Immature natural killer cell (primary cell): ENCODE data around the gene AGPAT3. TPM values are rescaled to one million over a fixed set of nuclear protein-coding genes. Genes with fewer than 3 reads are reported as not detected.
A peak's percentile ranks its signal among the peaks of the same experiment; 100 is the strongest.

Source experiments
- DNase-seq, 3 donors: peaks; one replicate each; pipeline ENCODE4 v3.0.0; 2022; ENCODE audit warnings: mixed read lengths in 1 of 3
- H3K27ac Mint-ChIP-seq, 6 donors: one replicate each; pipeline ENCODE4 v1.8.0; 2020; ENCODE audit warnings: mixed read lengths in 6 of 6, mild to moderate bottlenecking in 5 of 6, inconsistent platforms in 4 of 6, moderate library complexity in 3 of 6
- H3K27me3 Mint-ChIP-seq, 3 donors: one replicate each; pipeline ENCODE4 v1.8.0; 2020 to 2021; ENCODE audit warnings: low read depth in 3 of 3, mild to moderate bottlenecking in 3 of 3, mixed read lengths in 3 of 3, moderate library complexity in 3 of 3, inconsistent platforms in 1 of 3
- H3K36me3 Mint-ChIP-seq, 3 donors: one replicate each; pipeline ENCODE4 v1.8.0; 2020; ENCODE audit warnings: mixed read lengths in 3 of 3, inconsistent platforms in 2 of 3, mild to moderate bottlenecking in 2 of 3
- H3K4me1 Mint-ChIP-seq, 2 donors: one replicate each; pipeline ENCODE4 v1.8.0; 2020; ENCODE audit warnings: inconsistent platforms in 2 of 2, mild to moderate bottlenecking in 2 of 2, mixed read lengths in 2 of 2, moderate library complexity in 1 of 2
- H3K4me3 Mint-ChIP-seq, 5 donors: one replicate each; pipeline ENCODE4 v1.8.0; 2020; ENCODE audit warnings: mild to moderate bottlenecking in 5 of 5, mixed read lengths in 5 of 5, inconsistent platforms in 3 of 5, moderate library complexity in 3 of 5
- H3K9me3 Mint-ChIP-seq, 6 donors: one replicate each; pipeline ENCODE4 v1.8.0; 2020; ENCODE audit warnings: mild to moderate bottlenecking in 6 of 6, mixed read lengths in 6 of 6, inconsistent platforms in 4 of 6, moderate library complexity in 3 of 6
- polyA plus RNA-seq, 3 donors: library from polyadenylated mRNA; unstranded; fragments of 300-500 nt; fragmentation: Illumina TruSeq; gene quantifications; one replicate each; pipeline ENCODE4 v1.2.3, GENCODE V29; 2021

The AGPAT3 gene
- polyA plus RNA-seq, 3 donors from 2014 or later, result 5.6 to 11.8 (median 9.5) TPM

DNA sequence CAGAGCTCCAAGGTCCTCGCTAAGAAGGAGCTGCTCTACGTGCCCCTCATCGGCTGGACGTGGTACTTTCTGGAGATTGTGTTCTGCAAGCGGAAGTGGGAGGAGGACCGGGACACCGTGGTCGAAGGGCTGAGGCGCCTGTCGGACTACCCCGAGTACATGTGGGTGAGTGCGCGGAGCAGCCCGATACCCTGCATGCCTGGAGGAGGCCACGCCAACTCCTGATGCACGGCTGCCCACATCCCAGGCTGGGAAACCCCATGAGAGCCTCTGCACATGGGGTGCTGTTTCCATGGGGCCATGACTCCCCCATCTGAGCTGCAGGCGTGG, 104.1 kb downstream of the AGPAT3 start:
- H3K9me3 Mint-ChIP-seq, result no peaks in the 10 kb centered on the region
- peaks cover 0 to 2% (median 0%) of the 10 kb centered on the region in 3 donors for H3K27me3 Mint-ChIP-seq
- H3K4me1 Mint-ChIP-seq, result peaks cover 2 to 4% of the 10 kb centered on the region in 2 donors
- H3K27ac Mint-ChIP-seq, result no peak overlapping the region
- DNase-seq, result no peak
- no peak overlapping the region for H3K4me3 Mint-ChIP-seq
- H3K36me3 Mint-ChIP-seq, result peaks cover 0 to 12% (median 8%) of the 10 kb centered on the region in 3 donors

DNA sequence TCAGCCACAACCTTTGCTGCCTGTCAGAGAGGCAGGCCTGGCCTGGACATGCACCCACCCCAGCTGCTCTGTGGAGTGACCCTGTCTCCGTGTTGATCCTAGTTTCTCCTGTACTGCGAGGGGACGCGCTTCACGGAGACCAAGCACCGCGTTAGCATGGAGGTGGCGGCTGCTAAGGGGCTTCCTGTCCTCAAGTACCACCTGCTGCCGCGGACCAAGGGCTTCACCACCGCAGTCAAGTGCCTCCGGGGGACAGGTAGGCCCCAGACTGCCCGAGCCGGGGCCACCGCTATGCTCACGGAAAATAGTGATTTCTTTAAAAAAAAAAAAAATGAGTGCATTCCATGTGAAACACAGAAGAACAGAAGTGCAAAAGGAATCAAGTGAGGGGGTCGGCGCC, 105.5 kb downstream of the AGPAT3 start:
- Mint-ChIP-seq H3K36me3 (peaks cover 0 to 12% (median 8%) of the 10 kb centered on the region in 3 donors), H3K27ac (no peak overlapping the region), H3K9me3 (no peaks in the 10 kb centered on the region), H3K4me3 (no peak overlapping the region), H3K4me1 (peaks cover 10 to 17% of the 10 kb centered on the region in 2 donors), H3K27me3 (peaks cover 0 to 2% (median 0%) of the 10 kb centered on the region in 3 donors)
- no peak for DNase-seq

DNA sequence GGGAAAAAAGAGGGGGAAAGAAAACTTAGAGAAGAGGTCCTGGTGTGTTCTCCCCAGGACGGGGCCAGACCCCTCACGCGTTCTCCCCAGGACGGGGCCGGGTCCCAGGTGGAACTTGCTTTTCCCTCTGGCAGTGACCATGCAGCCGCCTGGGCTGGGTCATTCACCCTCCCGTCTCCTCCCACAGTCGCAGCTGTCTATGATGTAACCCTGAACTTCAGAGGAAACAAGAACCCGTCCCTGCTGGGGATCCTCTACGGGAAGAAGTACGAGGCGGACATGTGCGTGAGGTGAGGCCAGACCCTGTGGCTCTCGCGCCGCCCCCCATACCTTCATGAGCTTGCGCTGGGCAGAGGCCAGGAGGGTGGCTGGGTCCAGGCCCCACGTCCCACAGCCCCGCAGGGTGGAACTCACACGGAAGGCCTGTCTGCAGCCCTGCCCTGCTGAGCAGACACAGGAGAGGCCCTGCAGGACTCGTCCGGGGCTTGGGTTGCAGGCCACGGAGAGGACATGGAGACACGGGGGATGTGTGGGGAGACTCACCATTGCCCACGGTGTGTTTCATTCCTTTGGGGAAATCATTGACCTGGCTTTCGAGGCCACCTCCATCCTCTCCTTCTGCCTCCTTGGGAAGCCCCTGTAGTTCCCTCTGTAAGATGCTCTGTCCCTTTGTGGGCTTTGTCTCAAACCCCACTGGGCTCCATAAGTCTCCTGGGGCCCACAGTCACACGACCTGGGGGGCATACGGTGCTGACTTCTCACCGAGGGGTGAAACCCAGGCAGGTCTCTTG, 106.4 kb downstream of the AGPAT3 start:
- Mint-ChIP-seq H3K27ac (no peak overlapping the region), H3K4me3 (no peak overlapping the region), H3K9me3 (no peaks in the 10 kb centered on the region), H3K4me1 (peaks cover 10 to 17% of the 10 kb centered on the region in 2 donors), H3K27me3 (peaks cover 0 to 2% (median 0%) of the 10 kb centered on the region in 3 donors), H3K36me3 (peaks cover 0 to 12% (median 8%) of the 10 kb centered on the region in 3 donors)
- no peak for DNase-seq

DNA sequence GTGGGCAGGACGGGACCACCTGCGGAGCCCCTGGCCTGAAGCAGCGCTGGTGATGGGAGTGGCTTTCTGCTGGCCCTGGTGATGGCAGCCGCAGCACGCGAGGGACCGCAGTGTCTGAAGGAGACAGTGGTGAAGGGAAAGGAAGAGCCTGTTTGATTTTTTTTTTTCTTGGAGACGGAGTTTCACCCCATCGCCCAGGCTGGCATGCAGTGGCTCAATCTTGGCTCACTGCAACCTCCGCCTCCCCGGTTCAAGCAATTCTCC, 106.9 kb downstream of the AGPAT3 start:
- Mint-ChIP-seq H3K36me3 (peaks cover 0 to 12% (median 8%) of the 10 kb centered on the region in 3 donors), H3K9me3 (no peaks in the 10 kb centered on the region), H3K4me3 (no peak overlapping the region), H3K27ac (no peak overlapping the region), H3K27me3 (peaks cover 0 to 2% (median 0%) of the 10 kb centered on the region in 3 donors), H3K4me1 (peaks cover 10 to 17% of the 10 kb centered on the region in 2 donors)
- no peak for DNase-seq

DNA sequence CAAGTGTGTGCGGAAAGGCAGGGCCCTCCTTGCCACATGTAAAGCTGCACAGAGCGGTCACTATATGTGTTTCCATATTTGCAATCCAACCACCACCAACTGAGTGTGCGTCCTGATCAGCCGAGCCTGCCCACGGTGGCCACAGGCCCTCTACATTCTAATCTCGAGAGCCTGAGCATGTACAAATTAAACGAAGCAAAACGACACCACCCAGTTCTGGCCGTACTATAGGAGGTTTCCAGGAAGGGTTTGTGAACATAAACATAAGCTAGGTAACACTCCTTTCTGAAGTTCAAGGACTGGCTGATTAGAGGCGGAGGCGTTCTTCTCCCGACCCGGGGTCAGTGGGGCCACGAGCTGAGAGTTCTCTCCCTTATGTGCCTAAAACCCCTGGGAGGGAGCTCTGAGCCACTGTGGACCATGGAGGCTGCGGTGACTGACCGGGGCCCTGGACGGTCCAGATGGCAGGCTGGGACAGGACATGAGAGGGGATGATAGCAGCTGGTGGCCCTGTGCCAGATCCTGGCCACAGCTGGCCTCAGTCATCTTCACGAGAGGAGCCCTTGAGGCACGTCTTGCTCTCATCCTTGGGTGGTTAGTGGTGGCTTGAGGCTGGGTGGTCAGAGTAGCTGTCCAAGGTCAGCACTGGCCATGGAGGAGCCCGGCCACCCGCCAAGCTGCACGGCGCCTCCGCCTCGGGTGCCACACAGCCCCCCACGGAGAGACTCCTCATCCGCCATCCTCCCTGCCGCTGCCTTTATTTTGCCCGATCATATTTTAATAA, 108.0 kb downstream of the AGPAT3 start:
- Mint-ChIP-seq H3K27ac (peak overlapping the region in 1 of 6 donors; percentile 28), H3K27me3 (peaks cover 0 to 2% (median 0%) of the 10 kb centered on the region in 3 donors), H3K9me3 (no peaks in the 10 kb centered on the region), H3K4me1 (peaks cover 12 to 17% of the 10 kb centered on the region in 2 donors), H3K36me3 (peaks cover 0 to 6% (median 4%) of the 10 kb centered on the region in 3 donors), H3K4me3 (no peak overlapping the region)
- DNase-seq, result no peak

DNA sequence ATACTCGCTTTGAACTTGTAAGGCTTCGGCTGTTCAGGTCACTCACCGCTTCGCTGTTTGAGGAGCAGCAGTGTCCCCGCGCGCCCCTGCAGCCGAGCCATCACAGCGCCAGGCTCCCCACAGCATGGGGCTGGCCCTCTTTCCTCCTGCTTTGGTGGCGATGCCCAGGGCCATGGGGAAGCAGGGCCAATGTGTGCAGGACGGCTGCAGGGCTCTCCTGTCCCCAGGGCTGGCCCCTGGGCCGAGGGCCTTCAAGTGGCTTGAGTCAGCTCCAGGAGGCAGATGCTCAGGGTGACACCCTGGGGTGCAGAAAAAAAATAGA, 108.6 kb downstream of the AGPAT3 start:
- Mint-ChIP-seq H3K36me3 (peaks cover 0 to 6% (median 4%) of the 10 kb centered on the region in 3 donors), H3K9me3 (no peaks in the 10 kb centered on the region), H3K27ac (no peak overlapping the region), H3K27me3 (peaks cover 0 to 2% (median 0%) of the 10 kb centered on the region in 3 donors), H3K4me1 (peaks cover 14 to 17% of the 10 kb centered on the region in 2 donors), H3K4me3 (no peak overlapping the region)
- no peak for DNase-seq

DNA sequence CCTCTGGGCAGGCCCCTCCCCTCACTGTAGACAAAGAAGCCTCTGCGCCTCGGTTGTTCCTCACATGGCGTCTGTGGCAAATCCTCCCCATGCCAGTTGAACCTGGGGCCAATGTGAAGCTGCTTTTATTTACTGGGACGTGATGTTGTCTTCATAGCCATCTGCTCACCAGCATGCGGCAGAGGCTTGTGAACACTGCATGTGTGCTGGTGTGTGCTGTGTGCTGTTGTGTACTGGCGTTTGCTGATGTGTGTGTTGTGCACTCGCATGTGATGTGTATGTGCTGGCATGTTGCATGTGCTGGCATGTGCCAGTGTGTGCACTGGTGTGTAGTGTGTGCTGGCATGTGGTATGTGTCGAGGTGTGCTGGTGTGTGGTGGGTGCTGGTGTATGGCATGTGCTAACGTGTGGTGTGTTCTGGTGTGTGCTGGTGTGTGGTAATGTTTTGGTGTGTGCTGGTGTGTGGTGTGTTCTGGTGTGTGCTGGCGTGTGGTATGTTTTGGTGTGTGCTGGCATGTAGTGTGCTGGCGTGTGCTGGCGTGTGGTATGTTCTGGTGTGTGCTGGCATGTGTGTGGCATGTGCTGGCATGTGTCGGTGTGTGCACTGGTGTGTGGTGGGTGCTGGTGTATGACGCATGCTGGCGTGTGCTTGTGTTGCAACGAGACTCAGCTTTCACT, 109.9 kb downstream of the AGPAT3 start:
- Mint-ChIP-seq H3K27me3 (peaks cover 0 to 2% (median 0%) of the 10 kb centered on the region in 3 donors), H3K4me1 (peaks cover 16 to 17% of the 10 kb centered on the region in 2 donors), H3K9me3 (no peaks in the 10 kb centered on the region), H3K27ac (peak overlapping the region; percentile 1 to 82 (median 38)), H3K4me3 (no peak overlapping the region), H3K36me3 (peaks cover 0 to 6% (median 0%) of the 10 kb centered on the region in 3 donors)
- DNase-seq, result no peak

DNA sequence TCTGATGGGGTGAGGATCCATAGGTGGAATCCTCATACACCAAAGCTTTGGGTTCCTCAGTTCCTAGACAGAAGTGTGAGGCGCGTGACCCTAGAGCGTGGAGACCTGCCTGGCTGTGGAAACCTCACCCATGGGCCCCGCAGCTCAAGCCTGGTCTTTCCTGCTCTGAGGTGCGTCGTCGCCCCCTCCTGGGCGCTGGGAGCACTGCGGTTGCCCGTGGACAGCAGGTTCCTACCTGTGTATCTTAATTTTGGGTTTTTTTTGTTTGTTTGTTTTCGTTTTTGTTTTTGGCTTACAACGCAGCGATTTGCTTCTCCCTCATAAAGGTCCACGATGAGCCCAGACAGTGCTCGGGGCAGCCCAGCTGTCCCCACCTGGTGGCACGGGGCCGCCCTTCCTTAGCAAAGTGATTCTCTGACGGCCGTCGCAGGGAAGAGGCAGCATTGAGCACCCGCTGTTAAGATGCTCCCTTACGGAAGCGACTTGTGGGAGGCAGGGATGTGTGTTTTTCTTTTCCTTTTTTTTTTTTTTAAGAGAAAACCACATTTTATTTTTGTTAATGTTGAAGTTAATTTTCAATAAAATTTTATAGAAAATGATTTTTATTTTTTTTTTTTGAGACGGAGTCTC, 110.6 kb downstream of the AGPAT3 start:
- Mint-ChIP-seq H3K4me3 (no peak overlapping the region), H3K27me3 (no peaks in the 10 kb centered on the region), H3K9me3 (no peaks in the 10 kb centered on the region), H3K36me3 (peaks cover 0 to 6% (median 0%) of the 10 kb centered on the region in 3 donors), H3K4me1 (peaks cover 16 to 17% of the 10 kb centered on the region in 2 donors), H3K27ac (peak overlapping the region in 5 of 6 donors; percentile 1 to 82 (median 10))
- peak; percentile 64 to 71 (median 69) for DNase-seq

DNA sequence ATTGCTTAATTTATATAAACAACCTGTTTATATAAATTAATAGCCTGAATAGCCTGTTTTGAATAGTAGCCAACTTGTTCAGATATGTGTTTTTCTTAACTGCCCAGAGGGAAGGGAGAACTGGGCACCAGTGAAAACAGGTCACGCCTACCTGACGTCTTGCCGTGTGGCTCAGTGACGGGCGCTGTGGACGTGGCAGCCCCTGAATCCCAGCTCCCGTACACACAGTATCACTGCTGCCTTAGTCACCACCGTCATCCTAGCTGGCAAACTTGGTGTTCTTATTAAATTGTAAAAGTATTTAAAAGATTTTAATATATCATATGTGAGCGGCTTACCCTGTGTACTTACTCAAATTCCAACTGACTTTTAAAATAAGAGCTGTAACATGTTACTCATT, 111.6 kb downstream of the AGPAT3 start:
- no peak overlapping the region for H3K4me3 Mint-ChIP-seq
- no peaks in the 10 kb centered on the region for H3K36me3 Mint-ChIP-seq
- peaks cover 16 to 17% of the 10 kb centered on the region in 2 donors for H3K4me1 Mint-ChIP-seq
- H3K9me3 Mint-ChIP-seq, result no peaks in the 10 kb centered on the region
- no peak for DNase-seq
- no peaks in the 10 kb centered on the region for H3K27me3 Mint-ChIP-seq
- H3K27ac Mint-ChIP-seq, result peak overlapping the region in 1 of 6 donors; percentile 40

DNA sequence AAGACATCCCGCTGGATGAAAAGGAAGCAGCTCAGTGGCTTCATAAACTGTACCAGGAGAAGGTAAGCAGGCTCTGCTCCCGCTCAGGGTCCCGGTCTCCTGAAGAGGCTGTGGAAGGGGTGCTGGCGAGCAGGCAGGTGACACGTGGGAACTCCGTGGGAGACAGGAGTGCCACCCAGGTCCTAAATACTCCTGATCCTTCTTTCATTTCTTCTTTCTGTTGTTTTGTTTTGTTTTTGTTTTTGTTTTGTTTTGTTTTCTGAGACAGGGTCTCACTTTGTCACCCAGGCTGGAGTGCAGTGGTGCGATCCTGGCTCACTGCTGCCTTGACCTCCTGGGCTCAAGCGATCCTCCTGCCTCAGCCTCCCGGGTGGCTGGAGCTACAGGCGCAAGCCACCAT, 113.0 kb downstream of the AGPAT3 start:
- H3K27me3 Mint-ChIP-seq, result no peaks in the 10 kb centered on the region
- H3K36me3 Mint-ChIP-seq, result no peaks in the 10 kb centered on the region
- H3K27ac Mint-ChIP-seq, result peak overlapping the region in 2 of 6 donors; percentile 40 to 78
- no peaks in the 10 kb centered on the region for H3K9me3 Mint-ChIP-seq
- no peak overlapping the region for H3K4me3 Mint-ChIP-seq
- no peak for DNase-seq
- peaks cover 16 to 17% of the 10 kb centered on the region in 2 donors for H3K4me1 Mint-ChIP-seq

DNA sequence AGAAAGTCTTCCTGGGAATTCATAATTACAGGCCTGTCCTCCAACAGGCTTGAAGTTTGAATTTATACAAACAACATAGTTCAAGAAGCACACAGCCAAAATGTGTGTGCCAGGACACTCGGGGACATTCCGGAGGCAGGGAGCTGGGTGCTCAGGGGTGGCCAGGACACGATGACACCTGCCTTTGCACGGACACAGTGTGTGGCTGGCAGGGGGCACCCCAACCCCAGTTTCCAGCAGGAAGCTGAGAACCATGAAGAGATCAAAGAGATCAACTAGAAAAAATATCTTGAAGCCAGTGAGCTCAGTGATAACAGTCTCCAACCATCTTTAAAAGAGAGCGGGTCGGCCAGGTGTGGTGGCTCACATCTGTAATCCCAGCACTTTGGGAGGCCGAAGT, 114.6 kb downstream of the AGPAT3 start:
- H3K4me3 Mint-ChIP-seq, result no peak overlapping the region
- DNase-seq, result no peak

DNA sequence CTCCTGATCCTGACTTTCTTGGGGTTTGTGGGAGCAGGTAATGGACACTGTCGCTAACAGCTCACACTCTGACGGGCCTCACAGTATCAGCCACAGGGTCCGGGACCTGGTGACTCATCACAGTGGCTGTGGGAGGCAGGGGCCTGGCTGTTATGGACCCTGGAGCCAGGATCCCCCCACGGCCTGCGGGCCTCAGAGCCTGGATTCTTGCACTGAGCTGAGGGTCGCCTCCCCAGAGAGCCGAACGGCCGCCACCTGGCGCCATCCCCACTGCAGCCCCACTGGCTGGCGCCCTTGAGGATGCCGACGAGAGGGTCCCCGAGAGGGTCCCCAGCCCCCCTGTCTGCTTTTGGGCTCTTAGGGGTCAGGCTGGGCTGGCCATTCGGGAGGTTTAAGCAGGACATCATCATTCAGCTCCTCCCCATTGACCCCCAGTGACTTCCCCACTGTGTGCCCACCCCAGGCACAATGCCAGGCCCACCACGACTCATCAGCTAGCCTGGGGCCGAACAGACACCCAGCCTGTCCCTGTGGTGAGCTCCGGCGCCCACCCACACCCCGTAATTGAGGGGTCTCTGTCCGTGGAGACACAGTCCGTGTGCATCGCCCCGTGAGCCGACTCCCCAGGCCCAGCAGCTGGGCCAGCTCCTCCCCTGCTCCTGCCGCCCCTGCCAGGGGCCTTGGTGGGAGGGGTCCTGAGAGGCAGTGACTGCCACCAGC, 116.3 kb downstream of the AGPAT3 start:
- Mint-ChIP-seq H3K4me3 (no peak overlapping the region), H3K27ac (no peak overlapping the region), H3K9me3 (no peaks in the 10 kb centered on the region), H3K36me3 (peaks cover 0 to 4% (median 0%) of the 10 kb centered on the region in 3 donors), H3K27me3 (peaks cover 0 to 2% (median 0%) of the 10 kb centered on the region in 3 donors), H3K4me1 (peaks cover 5 to 16% of the 10 kb centered on the region in 2 donors)
- DNase-seq, result no peak

More for the DNA sequence above, 114.6 kb downstream of the AGPAT3 start:
- Mint-ChIP-seq H3K27me3 (peaks cover 0 to 2% (median 0%) of the 10 kb centered on the region in 3 donors), H3K4me1 (peaks cover 9 to 16% of the 10 kb centered on the region in 2 donors), H3K36me3 (peaks cover 0 to 4% (median 0%) of the 10 kb centered on the region in 3 donors), H3K27ac (no peak overlapping the region), H3K9me3 (no peaks in the 10 kb centered on the region)

DNA sequence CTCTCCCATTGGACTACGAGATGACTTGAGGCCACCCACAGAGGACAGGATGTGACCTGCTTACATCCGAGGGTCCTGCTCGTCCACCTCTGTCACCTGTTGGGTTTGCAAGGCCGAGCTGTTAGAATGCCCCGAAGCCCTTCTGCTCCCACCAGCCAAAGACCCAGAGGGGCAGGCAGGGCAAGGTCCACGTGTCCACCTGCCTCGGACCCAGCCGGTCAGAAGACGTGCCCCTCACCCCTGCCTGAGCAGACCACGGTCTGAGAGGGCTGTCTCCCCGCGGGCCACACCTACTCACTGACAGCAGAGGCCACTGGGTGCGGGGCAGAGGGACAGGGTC, 116.8 kb downstream of the AGPAT3 start:
- Mint-ChIP-seq H3K9me3 (no peaks in the 10 kb centered on the region), H3K36me3 (peaks cover 0 to 4% (median 0%) of the 10 kb centered on the region in 3 donors), H3K27ac (no peak overlapping the region)

More for the DNA sequence above, 116.8 kb downstream of the AGPAT3 start:
- peaks cover 0 to 2% (median 0%) of the 10 kb centered on the region in 3 donors for H3K27me3 Mint-ChIP-seq
- no peak overlapping the region for H3K4me3 Mint-ChIP-seq
- no peak for DNase-seq
- H3K4me1 Mint-ChIP-seq, result peaks cover 7 to 16% of the 10 kb centered on the region in 2 donors
